Tibial nerve (tissue), 4 donors: ENCODE results near the gene C1QTNF6.

Experiments used
- CTCF ChIP-seq, 5 experiments: fragments of 200-600 bp in 3 of 5; fragments of 450-650 bp in 2 of 5; sonication (generic) in 3 of 5; IDR thresholded peaks; one replicate each; pipeline ENCODE4 v1.5.1; 2016 to 2019; ENCODE audit warnings: antibody characterized with exemption in 5 of 5, mild to moderate bottlenecking in 3 of 5, moderate library complexity in 2 of 5
- EP300 ChIP-seq, 2 donors: sonication (generic); formaldehyde crosslinking; IDR thresholded peaks; one replicate each; pipeline ENCODE4 v1.6.1; 2017; ENCODE audit warnings: antibody characterized with exemption in 2 of 2, mild to moderate bottlenecking in 1 of 2
- POLR2A ChIP-seq, 2 donors: fragments of 450-650 bp; IDR thresholded peaks; one replicate each; pipeline ENCODE4 v1.6.1; 2017; ENCODE audit warnings: antibody characterized with exemption in 2 of 2, mild to moderate bottlenecking in 2 of 2, moderate library complexity in 2 of 2

DNA sequence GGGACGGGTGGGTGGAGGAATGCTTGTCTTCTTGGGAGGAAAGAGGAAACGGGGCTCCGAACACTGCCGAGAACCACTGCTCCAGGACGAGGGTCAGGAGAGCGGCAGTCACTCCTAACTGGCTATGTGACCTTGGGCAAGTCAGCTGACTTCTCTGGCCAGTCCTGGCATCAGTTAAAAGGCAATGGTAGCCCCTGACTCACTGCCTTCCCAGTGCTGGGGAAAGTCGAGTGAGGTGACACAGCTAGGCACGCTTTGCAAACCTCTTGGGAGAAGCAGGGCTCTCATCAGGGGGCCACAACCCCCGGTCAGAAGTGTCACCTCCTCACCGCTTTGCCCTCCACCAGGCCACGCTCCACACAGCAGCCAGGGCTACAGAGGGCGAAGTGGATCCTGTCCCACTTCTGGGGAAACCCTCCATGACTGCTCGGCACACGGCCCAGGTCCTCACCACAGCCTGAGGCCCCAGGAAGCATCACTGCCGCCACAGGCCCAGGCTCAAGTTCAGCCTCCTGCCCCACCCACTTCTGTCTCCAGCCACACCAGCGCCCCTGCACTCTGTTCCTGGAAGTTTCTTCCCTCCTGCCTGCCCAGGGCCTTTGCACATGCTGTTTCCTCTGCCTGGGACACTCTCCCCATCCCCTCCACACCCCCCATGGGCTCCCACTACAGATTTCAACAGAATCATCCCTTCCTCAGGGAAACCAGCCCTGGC lies 54.6 kb downstream of the C1QTNF6 start:
- TF ChIP-seq CTCF (IDR thresholded peaks at IDR 0.05), result no peak
- TF ChIP-seq POLR2A (IDR thresholded peaks at IDR 0.05), result no peak
- TF ChIP-seq EP300 (IDR thresholded peaks at IDR 0.05), result no peak
